KMS-11 (cell line): ENCODE results near the gene TRAIP.
"Not testable (repeated sequence)": the region's sequence is repeated elsewhere in the genome, so short reads cannot be mapped to it uniquely, and the experiment has no call there.

Source experiments
- H2AFZ ChIP-seq: fragments of 200-600 bp; sonication (generic); 2 replicates; pipeline ENCODE4 v1.6.1; 2016; ENCODE audit warnings: antibody characterized with exemption, mixed run types, low read depth
- H3K27ac ChIP-seq: fragments of 200-600 bp; sonication (generic); 2 replicates; pipeline ENCODE4 v1.6.1; 2016; ENCODE audit warnings: mild to moderate bottlenecking, mixed run types
- H3K27me3 ChIP-seq: fragments of 200-600 bp; sonication (generic); 2 replicates; pipeline ENCODE4 v1.6.1; 2017; ENCODE audit warnings: mild to moderate bottlenecking, low read depth, mixed run types, moderate library complexity; ENCODE audit not compliant: insufficient read depth
- H3K36me3 ChIP-seq: fragments of 200-600 bp; sonication (generic); 2 replicates; pipeline ENCODE4 v1.6.1; 2017; ENCODE audit warnings: mild to moderate bottlenecking, mixed run types; ENCODE audit not compliant: insufficient read depth
- H3K4me1 ChIP-seq: fragments of 200-600 bp; sonication (generic); 2 replicates; pipeline ENCODE4 v1.6.1; 2016; ENCODE audit warnings: mild to moderate bottlenecking, low read depth, mixed run types; ENCODE audit not compliant: poor library complexity, severe bottlenecking
- H3K4me2 ChIP-seq: fragments of 200-600 bp; sonication (generic); 2 replicates; pipeline ENCODE4 v1.7.0; 2016; ENCODE audit warnings: mild to moderate bottlenecking, mixed run types
- H3K4me3 ChIP-seq: fragments of 200-600 bp; sonication (generic); IDR thresholded peaks from 2 replicates; pipeline ENCODE4 v1.6.1; 2017; ENCODE audit warnings: low read depth, low read length, mixed read lengths; ENCODE audit not compliant: insufficient read depth
- H3K79me2 ChIP-seq: fragments of 200-600 bp; sonication (generic); 2 replicates; pipeline ENCODE4 v1.6.1; 2016; ENCODE audit warnings: low read depth, mixed run types; ENCODE audit not compliant: insufficient read depth
- H3K9ac ChIP-seq: fragments of 200-600 bp; sonication (generic); 2 replicates; pipeline ENCODE4 v1.6.1; 2016; ENCODE audit warnings: mild to moderate bottlenecking, mixed run types
- H4K20me1 ChIP-seq: fragments of 200-600 bp; sonication (generic); 2 replicates; pipeline ENCODE4 v1.6.1; 2016; ENCODE audit warnings: mild to moderate bottlenecking, mixed run types; ENCODE audit not compliant: insufficient read depth
- TF ChIP-seq, protein P1 (sequence below): fragments of 200-600 bp; sonication (generic); conservative IDR thresholded peaks from 2 replicates; pipeline ENCODE4 v1.6.1; 2017; ENCODE audit warnings: low read depth, mild to moderate bottlenecking, antibody characterized with exemption, low read length, moderate library complexity, mixed read lengths

TRAIP gene

DNA sequence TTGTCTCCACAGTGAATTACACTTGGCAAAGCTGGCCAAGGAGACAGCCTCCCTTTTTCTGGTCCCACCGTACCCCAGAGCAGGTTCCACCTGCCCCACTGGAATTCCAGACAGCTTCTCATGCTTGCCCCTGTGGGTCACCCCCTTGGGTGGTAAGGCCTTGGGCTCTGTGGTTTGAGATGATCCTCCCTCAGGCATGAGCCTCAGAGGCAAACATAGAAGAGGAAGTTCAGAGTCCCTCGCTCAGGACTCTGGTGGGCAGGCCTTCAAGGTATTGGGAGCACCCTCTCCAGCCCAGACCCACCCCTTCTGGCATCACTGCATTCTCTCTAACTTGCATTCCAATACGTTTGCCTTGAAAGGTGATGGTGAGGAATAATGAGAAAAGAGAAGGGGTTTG is 25.0 kb downstream of the TRAIP start:
- H3K27ac ChIP-seq = no peak overlapping the region
- H3K4me2 ChIP-seq = no peak overlapping the region
- no peaks in the 10 kb centered on the region for H3K27me3 ChIP-seq
- no peaks in the 10 kb centered on the region for H4K20me1 ChIP-seq
- TF ChIP-seq, protein P1, sequence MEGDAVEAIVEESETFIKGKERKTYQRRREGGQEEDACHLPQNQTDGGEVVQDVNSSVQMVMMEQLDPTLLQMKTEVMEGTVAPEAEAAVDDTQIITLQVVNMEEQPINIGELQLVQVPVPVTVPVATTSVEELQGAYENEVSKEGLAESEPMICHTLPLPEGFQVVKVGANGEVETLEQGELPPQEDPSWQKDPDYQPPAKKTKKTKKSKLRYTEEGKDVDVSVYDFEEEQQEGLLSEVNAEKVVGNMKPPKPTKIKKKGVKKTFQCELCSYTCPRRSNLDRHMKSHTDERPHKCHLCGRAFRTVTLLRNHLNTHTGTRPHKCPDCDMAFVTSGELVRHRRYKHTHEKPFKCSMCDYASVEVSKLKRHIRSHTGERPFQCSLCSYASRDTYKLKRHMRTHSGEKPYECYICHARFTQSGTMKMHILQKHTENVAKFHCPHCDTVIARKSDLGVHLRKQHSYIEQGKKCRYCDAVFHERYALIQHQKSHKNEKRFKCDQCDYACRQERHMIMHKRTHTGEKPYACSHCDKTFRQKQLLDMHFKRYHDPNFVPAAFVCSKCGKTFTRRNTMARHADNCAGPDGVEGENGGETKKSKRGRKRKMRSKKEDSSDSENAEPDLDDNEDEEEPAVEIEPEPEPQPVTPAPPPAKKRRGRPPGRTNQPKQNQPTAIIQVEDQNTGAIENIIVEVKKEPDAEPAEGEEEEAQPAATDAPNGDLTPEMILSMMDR = no peak
- H3K4me3 ChIP-seq = no peak overlapping the region
- H2AFZ ChIP-seq = no peak overlapping the region
- H3K36me3 ChIP-seq = no peaks in the 10 kb centered on the region
- no peaks in the 10 kb centered on the region for H3K79me2 ChIP-seq
- H3K9ac ChIP-seq = no peak overlapping the region
- no peaks in the 10 kb centered on the region for H3K4me1 ChIP-seq

DNA sequence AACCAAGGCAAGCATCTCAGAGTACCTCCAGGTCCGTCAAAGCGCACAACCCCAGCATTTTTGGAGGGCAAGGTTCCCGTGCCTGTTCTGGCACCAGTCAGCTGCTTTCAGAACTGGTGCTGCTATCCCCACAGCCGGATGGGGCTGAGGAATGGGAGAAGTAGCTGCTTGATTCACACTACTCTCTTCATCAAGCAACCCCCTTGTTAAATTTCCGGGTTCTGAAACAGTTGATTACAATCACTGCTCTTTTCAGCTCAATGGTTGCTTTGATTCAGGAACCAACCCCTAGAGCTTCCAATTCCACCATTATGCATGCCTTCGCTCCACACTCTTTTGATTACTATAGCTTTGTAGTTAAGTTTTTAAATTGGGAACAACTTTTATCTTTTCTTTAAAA is 30.3 kb downstream of the TRAIP start:
- TF ChIP-seq, protein P1 = no peak
- H3K79me2 ChIP-seq = no peaks in the 10 kb centered on the region
- H3K27me3 ChIP-seq = no peaks in the 10 kb centered on the region
- H2AFZ ChIP-seq = no peak overlapping the region
- H3K4me1 ChIP-seq = no peaks in the 10 kb centered on the region
- no peak overlapping the region for H3K4me2 ChIP-seq
- H3K9ac ChIP-seq = no peak overlapping the region
- no peak overlapping the region for H3K4me3 ChIP-seq
- H3K27ac ChIP-seq = no peak overlapping the region
- H3K36me3 ChIP-seq = no peaks in the 10 kb centered on the region
- no peaks in the 10 kb centered on the region for H4K20me1 ChIP-seq

DNA sequence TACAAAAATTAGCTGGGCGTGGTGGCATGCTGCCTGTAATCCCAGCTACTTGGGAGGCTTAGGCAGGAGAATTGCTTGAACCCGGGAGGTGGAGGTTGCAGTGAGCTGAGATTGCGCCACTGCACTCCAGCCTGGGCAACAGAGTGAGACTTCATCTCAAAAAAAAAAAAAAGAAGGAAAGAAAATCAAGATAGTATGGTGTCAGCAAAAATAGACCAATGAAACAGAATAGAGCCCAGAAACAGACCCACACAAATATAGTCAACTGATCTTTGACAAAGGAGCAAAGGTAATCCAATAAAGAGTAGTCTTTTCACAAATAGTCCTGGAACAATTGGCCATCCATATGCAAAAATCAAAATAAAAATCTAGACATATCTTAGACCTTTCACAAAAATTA is 33.2 kb downstream of the TRAIP start:
- not testable (repeated sequence) for H3K79me2 ChIP-seq, H4K20me1 ChIP-seq, H3K9ac ChIP-seq, H3K27me3 ChIP-seq, H3K4me2 ChIP-seq, H3K36me3 ChIP-seq, H2AFZ ChIP-seq, H3K4me1 ChIP-seq, H3K27ac ChIP-seq, H3K4me3 ChIP-seq

DNA sequence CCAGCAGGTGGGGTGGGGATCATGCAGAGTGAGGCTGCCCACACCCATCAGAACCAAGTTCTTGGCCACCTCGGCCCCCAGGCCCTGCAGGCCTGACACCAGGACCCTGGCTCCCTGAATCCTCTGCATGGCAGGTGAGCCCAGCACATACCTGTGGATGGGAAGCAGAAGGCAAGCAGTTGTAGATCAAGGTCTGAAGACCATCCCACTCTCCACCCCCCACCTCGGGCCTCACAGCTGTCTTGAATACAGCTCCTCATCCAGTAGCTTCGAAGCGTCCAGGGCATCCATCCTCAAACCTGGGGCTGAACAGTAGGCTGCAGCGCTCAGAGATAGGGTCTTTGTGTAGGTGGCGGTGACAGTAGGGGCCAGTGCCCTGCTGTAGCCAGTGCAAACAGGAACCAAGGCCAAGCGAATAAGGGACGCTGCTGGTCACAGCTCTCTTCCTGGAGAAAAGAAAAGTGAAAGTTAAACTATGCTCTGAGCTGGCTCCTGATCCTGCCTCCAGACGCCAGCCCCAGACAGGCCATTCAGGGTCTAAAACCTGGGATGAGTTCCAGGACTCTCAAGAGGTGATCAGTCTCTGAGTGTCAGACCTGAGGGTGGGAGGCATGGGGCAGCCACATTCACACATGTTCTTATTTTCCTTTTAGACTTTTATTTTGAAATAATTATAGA is 42.7 kb downstream of the TRAIP start, which contains the start of gene UBA7:
TSS of gene UBA7 (minus strand) at position 457 of the 678 bp plus-strand sequence. CDS start at position 291, 166 bp downstream.
- H3K27ac ChIP-seq = no peak within 1 kb of the TSS
- H3K4me3 ChIP-seq = no peak within 1 kb of the TSS
- H2AFZ ChIP-seq = no peak within 1 kb of the TSS
- H3K9ac ChIP-seq = no peak within 1 kb of the TSS
- no peaks in the 10 kb centered on the region for H3K27me3 ChIP-seq
- H3K36me3 ChIP-seq = no peaks in the 10 kb centered on the region
- H3K79me2 ChIP-seq = no peaks in the 10 kb centered on the region
- TF ChIP-seq, protein P1 = no peak
- no peak within 1 kb of the TSS for H3K4me2 ChIP-seq
- no peaks in the 10 kb centered on the region for H4K20me1 ChIP-seq
- no peaks in the 10 kb centered on the region for H3K4me1 ChIP-seq

DNA sequence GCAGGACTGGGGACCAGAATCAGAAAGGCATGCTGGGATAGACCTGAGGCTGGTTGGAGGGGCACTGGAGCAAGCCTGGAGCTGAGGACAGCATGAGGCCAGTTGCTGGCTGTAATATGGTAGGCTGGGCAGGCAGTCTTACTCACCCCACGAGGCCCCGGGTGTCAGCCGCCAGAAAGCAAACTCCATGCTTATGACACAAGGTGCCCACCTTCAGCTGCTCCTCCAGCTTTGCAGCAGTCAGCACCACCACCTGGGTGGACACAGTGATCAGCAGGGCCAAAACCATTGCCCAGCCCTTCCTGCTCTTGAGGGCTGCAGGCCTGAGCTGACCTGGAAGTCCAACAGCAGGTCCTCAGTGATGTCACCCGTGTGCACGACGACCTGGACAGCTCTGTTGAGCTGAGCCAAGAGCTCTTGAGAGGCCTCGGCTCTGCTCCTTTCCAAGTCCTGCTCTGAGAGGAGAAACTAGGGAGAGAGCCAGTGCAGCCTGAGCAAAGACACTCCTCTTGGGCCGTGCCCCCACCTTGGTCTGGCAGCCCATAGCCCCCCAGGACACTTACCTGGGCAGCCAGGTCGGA is 43.4 kb downstream of the TRAIP start:
- no peak overlapping the region for H2AFZ ChIP-seq

More for the DNA sequence above, 43.4 kb downstream of the TRAIP start:
- H3K4me3 ChIP-seq = no peak overlapping the region
- no peaks in the 10 kb centered on the region for H3K36me3 ChIP-seq
- H4K20me1 ChIP-seq = no peaks in the 10 kb centered on the region
- H3K4me1 ChIP-seq = no peaks in the 10 kb centered on the region
- TF ChIP-seq, protein P1 = no peak
- H3K79me2 ChIP-seq = no peaks in the 10 kb centered on the region
- H3K4me2 ChIP-seq = no peak overlapping the region
- H3K27ac ChIP-seq = no peak overlapping the region
- no peaks in the 10 kb centered on the region for H3K27me3 ChIP-seq
- H3K9ac ChIP-seq = no peak overlapping the region
